ENCODE data around the gene DGCR8. TPM values are rescaled to one million over a fixed set of nuclear protein-coding genes. Genes with fewer than 3 reads are reported as not detected.

Gene DGCR8
- polyA plus RNA-seq, 2 of the 4 experiments (the other 2 are of a cell fraction) = 18.1 to 21.3 TPM

DNA sequence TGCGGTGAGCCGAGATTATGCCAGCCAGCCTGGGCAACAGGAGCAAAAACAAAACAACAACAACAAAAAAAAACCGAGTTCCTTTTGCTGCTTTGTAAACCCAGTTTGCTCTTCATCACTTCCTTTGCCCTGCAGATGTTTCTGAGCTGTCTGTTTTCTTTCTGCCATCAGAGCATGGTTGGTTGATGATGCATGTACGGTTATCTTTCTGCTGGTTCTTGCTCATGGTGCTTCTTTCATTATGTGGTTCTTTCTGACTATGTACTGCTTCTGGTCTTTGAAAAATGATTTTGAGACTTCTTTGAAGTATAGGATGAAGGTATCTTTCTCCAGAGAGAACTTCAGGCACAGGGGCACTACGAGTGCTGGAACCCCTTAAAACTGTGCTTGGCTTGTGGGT is 45.9 kb upstream of the DGCR8 start:
- ATAC-seq (no peak), DNase-seq (ENCODE audit: low read depth in 1 of 2, low spot score in 1 of 2) (no peak), FAIRE-seq (no peak)
- H3K4me3 ChIP-seq = no peak overlapping the region
- TF ChIP-seq TP53 (CRISPR knock-in tag; IDR thresholded peaks at IDR 0.05) = no peak
- TF ChIP-seq EHMT2 (IDR thresholded peaks at IDR 0.05; ENCODE audit: low read depth) = no peak
- TF ChIP-seq, protein P1, sequence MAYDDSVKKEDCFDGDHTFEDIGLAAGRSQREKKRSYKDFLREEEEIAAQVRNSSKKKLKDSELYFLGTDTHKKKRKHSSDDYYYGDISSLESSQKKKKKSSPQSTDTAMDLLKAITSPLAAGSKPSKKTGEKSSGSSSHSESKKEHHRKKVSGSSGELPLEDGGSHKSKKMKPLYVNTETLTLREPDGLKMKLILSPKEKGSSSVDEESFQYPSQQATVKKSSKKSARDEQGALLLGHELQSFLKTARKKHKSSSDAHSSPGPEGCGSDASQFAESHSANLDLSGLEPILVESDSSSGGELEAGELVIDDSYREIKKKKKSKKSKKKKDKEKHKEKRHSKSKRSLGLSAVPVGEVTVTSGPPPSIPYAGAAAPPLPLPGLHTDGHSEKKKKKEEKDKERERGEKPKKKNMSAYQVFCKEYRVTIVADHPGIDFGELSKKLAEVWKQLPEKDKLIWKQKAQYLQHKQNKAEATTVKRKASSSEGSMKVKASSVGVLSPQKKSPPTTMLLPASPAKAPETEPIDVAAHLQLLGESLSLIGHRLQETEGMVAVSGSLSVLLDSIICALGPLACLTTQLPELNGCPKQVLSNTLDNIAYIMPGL (CRISPR knock-in tag; IDR thresholded peaks at IDR 0.05; ENCODE audit: borderline replicate concordance) = no peak
- no peak for TF ChIP-seq CHD4 (IDR thresholded peaks at IDR 0.05; ENCODE audit: borderline replicate concordance)
- no peak for TF ChIP-seq RCOR1 (IDR thresholded peaks at IDR 0.05; ENCODE audit: low read depth, low read length)
- TF ChIP-seq NPAS2 (CRISPR knock-in tag; IDR thresholded peaks at IDR 0.05; ENCODE audit: borderline replicate concordance) = no peak
- no peak for TF ChIP-seq FOSB (CRISPR knock-in tag; IDR thresholded peaks at IDR 0.05)
- TF ChIP-seq, protein P2, sequence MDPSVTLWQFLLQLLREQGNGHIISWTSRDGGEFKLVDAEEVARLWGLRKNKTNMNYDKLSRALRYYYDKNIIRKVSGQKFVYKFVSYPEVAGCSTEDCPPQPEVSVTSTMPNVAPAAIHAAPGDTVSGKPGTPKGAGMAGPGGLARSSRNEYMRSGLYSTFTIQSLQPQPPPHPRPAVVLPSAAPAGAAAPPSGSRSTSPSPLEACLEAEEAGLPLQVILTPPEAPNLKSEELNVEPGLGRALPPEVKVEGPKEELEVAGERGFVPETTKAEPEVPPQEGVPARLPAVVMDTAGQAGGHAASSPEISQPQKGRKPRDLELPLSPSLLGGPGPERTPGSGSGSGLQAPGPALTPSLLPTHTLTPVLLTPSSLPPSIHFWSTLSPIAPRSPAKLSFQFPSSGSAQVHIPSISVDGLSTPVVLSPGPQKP (IDR thresholded peaks at IDR 0.05; ENCODE audit: low read depth, low read length) = no peak
- no peak for TF ChIP-seq HEYL (CRISPR knock-in tag; IDR thresholded peaks at IDR 0.05)
- no peak for TF ChIP-seq HOXA7 (CRISPR knock-in tag; IDR thresholded peaks at IDR 0.05)
- H3K4me1 ChIP-seq = no peaks in the 10 kb centered on the region
- POLR2A ChIA-PET = no interaction called here
- CTCF ChIA-PET = interaction anchor here (1.3 to 2.0 kb wide), 3 partner anchors 21 to 304 kb away, joined by 3 to 6 read pairs (median 3); no protein-coding TSS in a partner anchor
- no peaks in the 10 kb centered on the region for H3K9me3 ChIP-seq
- WGBS (ENCODE audit: missing lambda C conversion rate) = 64% methylated on average over 5 of the region's 5 CpGs
- H3K4me2 ChIP-seq = no peak overlapping the region
- no peak overlapping the region for H3K27ac ChIP-seq

DNA sequence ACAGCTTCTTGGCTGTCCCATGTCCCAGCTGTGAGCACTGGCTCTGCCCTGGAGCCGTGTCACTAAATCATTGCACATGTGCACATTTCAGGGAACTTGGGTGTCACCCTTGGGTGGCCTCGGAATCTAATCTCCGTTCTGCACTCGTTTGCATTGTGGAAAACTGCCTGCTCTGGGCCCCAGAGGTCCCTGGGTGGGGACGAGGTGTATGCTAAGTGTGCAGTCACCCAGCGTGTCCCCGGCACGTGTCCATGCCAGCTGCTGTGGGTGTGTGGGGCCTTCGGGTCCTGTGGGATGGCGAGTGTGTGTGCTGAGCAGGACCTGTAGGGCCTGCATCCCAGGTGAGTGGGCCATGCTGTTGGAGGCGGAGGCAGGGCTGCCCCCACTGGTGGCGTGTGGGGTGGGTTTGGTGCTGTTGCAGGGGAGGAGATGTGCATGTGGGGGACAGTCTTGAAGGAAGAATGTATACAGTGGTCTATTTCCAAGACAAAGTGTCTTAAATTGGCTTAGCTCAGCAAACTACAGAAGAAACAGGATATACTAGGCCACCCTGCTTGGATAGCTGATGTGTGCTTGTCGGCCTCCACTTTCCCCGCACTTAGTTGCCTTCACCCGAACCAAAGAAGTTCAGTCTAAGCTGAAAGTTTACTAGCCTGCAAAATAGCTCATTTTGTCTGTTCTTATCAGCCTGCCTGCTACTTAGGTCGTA is 44.5 kb upstream of the DGCR8 start:
- CTCF ChIA-PET = interaction anchor here (2.0 kb wide), 1 partner anchor 22 kb away, joined by 6 read pairs; no protein-coding TSS in a partner anchor

DNA sequence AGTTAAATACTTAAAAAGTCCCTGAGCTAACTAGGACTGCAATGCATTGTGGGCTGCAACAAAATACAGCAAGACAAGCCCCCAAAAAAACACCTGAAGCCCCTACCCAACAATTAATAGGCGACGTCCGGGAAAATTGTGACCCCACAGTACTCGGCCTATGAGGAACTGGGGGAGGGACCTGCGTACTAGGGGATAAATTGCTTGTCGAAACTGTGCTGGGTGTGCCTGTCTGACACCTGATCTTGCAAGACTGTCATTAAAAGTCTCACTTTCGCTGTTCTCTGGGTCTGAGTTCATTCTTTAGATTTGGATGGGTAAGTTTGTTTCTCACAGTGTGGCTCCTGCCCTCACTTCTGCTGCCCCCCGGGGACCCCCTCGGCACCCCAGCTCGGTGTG is 44.0 kb upstream of the DGCR8 start:
- no peak overlapping the region for H3K27ac ChIP-seq
- no peak overlapping the region for H3K4me2 ChIP-seq
- H3K4me3 ChIP-seq = no peak overlapping the region
- no peaks in the 10 kb centered on the region for H3K9me3 ChIP-seq
- CTCF ChIA-PET = interaction anchor here (2.0 kb wide), 1 partner anchor 23 kb away, joined by 6 read pairs; no protein-coding TSS in a partner anchor
- DNase-seq (ENCODE audit: low read depth in 1 of 2, low spot score in 1 of 2) (no peak), FAIRE-seq (no peak), ATAC-seq (no peak)
- 90% methylated on average over 8 of the region's 10 CpGs for WGBS (ENCODE audit: missing lambda C conversion rate)
- no peaks in the 10 kb centered on the region for H3K4me1 ChIP-seq
- POLR2A ChIA-PET = no interaction called here
- TF ChIP-seq NPAS2 (CRISPR knock-in tag; IDR thresholded peaks at IDR 0.05; ENCODE audit: borderline replicate concordance) (no peak), RNF2 (IDR thresholded peaks at IDR 0.05; ENCODE audit: borderline replicate concordance, low read depth) (no peak), CHD4 (IDR thresholded peaks at IDR 0.05; ENCODE audit: borderline replicate concordance) (no peak), MAZ (IDR thresholded peaks at IDR 0.05; ENCODE audit: borderline replicate concordance, low read depth, low read length) (no peak), KDM1A (IDR thresholded peaks at IDR 0.05; ENCODE audit: low read depth) (no peak), NFE2L2 (conservative IDR thresholded peaks at IDR 0.05; ENCODE audit: low read length) (no peak), CEBPB (IDR thresholded peaks at IDR 0.05) (no peak), EHMT2 (IDR thresholded peaks at IDR 0.05; ENCODE audit: low read depth) (no peak), EP300 (IDR thresholded peaks at IDR 0.05) (no peak), TFCP2L1 (CRISPR knock-in tag; IDR thresholded peaks at IDR 0.05) (no peak), ZNF302 (CRISPR knock-in tag; IDR thresholded peaks at IDR 0.05) (no peak), ZC3H11A (IDR thresholded peaks at IDR 0.05) (no peak), EHF (CRISPR knock-in tag; IDR thresholded peaks at IDR 0.05) (no peak), SREBF2 (IDR thresholded peaks at IDR 0.05) (no peak)
- TF ChIP-seq, protein P3, sequence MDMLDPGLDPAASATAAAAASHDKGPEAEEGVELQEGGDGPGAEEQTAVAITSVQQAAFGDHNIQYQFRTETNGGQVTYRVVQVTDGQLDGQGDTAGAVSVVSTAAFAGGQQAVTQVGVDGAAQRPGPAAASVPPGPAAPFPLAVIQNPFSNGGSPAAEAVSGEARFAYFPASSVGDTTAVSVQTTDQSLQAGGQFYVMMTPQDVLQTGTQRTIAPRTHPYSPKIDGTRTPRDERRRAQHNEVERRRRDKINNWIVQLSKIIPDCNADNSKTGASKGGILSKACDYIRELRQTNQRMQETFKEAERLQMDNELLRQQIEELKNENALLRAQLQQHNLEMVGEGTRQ (IDR thresholded peaks at IDR 0.05) = no peak
- TF ChIP-seq, protein P4, sequence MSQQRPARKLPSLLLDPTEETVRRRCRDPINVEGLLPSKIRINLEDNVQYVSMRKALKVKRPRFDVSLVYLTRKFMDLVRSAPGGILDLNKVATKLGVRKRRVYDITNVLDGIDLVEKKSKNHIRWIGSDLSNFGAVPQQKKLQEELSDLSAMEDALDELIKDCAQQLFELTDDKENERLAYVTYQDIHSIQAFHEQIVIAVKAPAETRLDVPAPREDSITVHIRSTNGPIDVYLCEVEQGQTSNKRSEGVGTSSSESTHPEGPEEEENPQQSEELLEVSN (IDR thresholded peaks at IDR 0.05; ENCODE audit: borderline replicate concordance, low read depth) = no peak
- TF ChIP-seq, protein P5, sequence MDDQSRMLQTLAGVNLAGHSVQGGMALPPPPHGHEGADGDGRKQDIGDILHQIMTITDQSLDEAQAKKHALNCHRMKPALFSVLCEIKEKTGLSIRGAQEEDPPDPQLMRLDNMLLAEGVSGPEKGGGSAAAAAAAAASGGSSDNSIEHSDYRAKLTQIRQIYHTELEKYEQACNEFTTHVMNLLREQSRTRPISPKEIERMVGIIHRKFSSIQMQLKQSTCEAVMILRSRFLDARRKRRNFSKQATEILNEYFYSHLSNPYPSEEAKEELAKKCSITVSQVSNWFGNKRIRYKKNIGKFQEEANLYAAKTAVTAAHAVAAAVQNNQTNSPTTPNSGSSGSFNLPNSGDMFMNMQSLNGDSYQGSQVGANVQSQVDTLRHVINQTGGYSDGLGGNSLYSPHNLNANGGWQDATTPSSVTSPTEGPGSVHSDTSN (IDR thresholded peaks at IDR 0.05) = no peak

More for the DNA sequence above, 44.5 kb upstream of the DGCR8 start:
- no peak for TF ChIP-seq EHMT2 (IDR thresholded peaks at IDR 0.05; ENCODE audit: low read depth)
- no peak for TF ChIP-seq FOSB (CRISPR knock-in tag; IDR thresholded peaks at IDR 0.05)
- TF ChIP-seq, protein P6, sequence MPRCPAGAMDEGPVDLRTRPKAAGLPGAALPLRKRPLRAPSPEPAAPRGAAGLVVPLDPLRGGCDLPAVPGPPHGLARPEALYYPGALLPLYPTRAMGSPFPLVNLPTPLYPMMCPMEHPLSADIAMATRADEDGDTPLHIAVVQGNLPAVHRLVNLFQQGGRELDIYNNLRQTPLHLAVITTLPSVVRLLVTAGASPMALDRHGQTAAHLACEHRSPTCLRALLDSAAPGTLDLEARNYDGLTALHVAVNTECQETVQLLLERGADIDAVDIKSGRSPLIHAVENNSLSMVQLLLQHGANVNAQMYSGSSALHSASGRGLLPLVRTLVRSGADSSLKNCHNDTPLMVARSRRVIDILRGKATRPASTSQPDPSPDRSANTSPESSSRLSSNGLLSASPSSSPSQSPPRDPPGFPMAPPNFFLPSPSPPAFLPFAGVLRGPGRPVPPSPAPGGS (IDR thresholded peaks at IDR 0.05) = no peak
- TF ChIP-seq CHD2 (IDR thresholded peaks at IDR 0.05; ENCODE audit: low read length, partially characterized antibody) = no peak
- FAIRE-seq = no peak
- Histone ChIP-seq H3K27ac (no peak overlapping the region), H3K4me1 (no peaks in the 10 kb centered on the region), H3K4me2 (no peak overlapping the region), H3K9me3 (no peaks in the 10 kb centered on the region), H3K4me3 (no peak overlapping the region)
- POLR2A ChIA-PET = no interaction called here
- 88% methylated on average over 15 of the region's 16 CpGs for WGBS (ENCODE audit: missing lambda C conversion rate)
- no peak for ATAC-seq
- DNase-seq (ENCODE audit: low read depth in 1 of 2, low spot score in 1 of 2) = no peak

All from A549 (cell line).